ENCODE measurements around the gene DNAJA1.
"Not testable (repeated sequence)": the region's sequence is repeated elsewhere in the genome, so short reads cannot be mapped to it uniquely, and the experiment has no call there.

DNAJA1 gene

GRCh38 chr9:33082128-33082527, 57.1 kb downstream of the DNAJA1 start:
- no peak for DNase-seq (ENCODE audit: low read depth)

GRCh38 chr9:33082538-33083326, 57.7 kb downstream of the DNAJA1 start:
- DNase-seq (ENCODE audit: low read depth), result no peak

GRCh38 chr9:33085672-33086071, 60.6 kb downstream of the DNAJA1 start:
- DNase-seq (ENCODE audit: low read depth), result not testable (repeated sequence)
